PC-3 (cell line): ENCODE results near the gene CNST.

Experiments used
- CTCF ChIP-seq: fragments of 300-600 bp; sonication (generic); conservative IDR thresholded peaks from 2 replicates; pipeline ENCODE4 v1.5.1; 2017; ENCODE audit warnings: antibody characterized with exemption, low read depth, mild to moderate bottlenecking, low read length
- EZH2 ChIP-seq: fragments of 300-600 bp; sonication (generic); IDR thresholded peaks from one replicate; pipeline ENCODE4 v1.6.1; 2017; ENCODE audit warnings: antibody characterized with exemption, mild to moderate bottlenecking, low read length; ENCODE audit not compliant: unreplicated experiment
- EZH2phosphoT487 ChIP-seq: fragments of 300-600 bp; sonication (generic); IDR thresholded peaks from 2 replicates; pipeline ENCODE4 v1.6.1; 2018; ENCODE audit warnings: mild to moderate bottlenecking, antibody characterized with exemption, low read length, borderline replicate concordance

DNA sequence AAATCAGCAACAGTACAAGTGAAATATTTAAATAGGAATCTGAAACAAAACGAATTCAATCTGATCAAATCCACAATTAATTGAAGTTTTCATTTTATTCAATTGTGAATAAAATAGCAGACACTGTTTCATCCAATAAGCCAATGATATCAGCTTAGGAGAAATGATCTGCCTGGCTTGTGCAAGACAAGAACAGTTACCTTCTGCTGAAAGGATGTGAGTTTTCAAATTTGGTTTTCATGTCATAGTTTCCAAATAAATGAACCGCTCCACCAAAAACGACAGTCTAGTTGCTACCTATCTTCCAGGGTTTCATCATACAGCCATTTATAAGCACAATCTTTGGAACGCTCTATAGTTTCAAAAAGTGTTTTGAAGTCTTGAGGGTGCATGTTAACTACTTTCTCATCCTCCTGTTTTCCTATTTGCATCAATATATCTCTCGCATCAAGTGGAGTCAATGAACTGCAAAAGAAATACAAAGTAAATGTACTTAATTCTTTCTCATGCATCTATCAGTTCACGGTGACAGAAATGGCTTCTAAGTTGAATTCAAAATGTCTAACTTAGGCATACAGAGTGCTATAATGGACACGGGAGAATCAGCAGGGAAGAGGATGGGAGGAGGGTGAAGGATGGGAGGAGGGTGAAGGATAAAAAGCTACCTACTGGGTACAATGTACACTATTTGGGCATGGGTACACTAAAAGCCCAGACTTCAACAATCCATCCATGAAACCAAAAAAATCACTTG lies 25.3 kb upstream of the CNST start:
- TF ChIP-seq CTCF, result no peak
- TF ChIP-seq EZH2phosphoT487, result no peak
- TF ChIP-seq EZH2, result no peak
